Lower leg skin (tissue), 4 donors: ENCODE data around the gene EXOC6B. TPM values are rescaled to one million over a fixed set of nuclear protein-coding genes. Genes with fewer than 3 reads are reported as not detected.
"Not testable (repeated sequence)": the region's sequence is repeated elsewhere in the genome, so short reads cannot be mapped to it uniquely, and the experiment has no call there.

Experiments used
- DNase-seq, 2 donors: peaks; one replicate each; pipeline ENCODE4 v3.0.0-alpha.2; 2019; ENCODE audit warnings: low spot score in 2 of 2
- H3K4me3 ChIP-seq: fragments of 200-600 bp; sonication (generic); 2 replicates; pipeline ENCODE4 v1.5.1; 2017; ENCODE audit warnings: mild to moderate bottlenecking, low read depth; ENCODE audit not compliant: poor library complexity, severe bottlenecking
- POLR2A ChIP-seq, 2 donors: fragments of 450-650 bp; IDR thresholded peaks; one replicate each; pipeline ENCODE4 v1.6.1; 2016 to 2017; ENCODE audit warnings: antibody characterized with exemption in 2 of 2, mild to moderate bottlenecking in 1 of 2, moderate library complexity in 1 of 2
- WGBS, 2 donors: methylation state at CpG; one replicate each; pipeline ENCODE4 v1.1.5; 2018; 5-methylcytosine and 5-hydroxymethylcytosine counted together
- intact Hi-C: fragments of 100-400 bp; cut with DNase I; formaldehyde crosslinking; loops from one replicate; pipeline ENCODE4 v1.15.0; 2023; ENCODE audit warnings: low total_unique reads
- total RNA-seq, 4 donors: library from RNA; depleted of rRNA; stranded (reverse); fragments of >200 nt; gene quantifications; one replicate each; pipeline ENCODE4 v1.1.0, GENCODE V29; 2016
- TF ChIP-seq, protein P1 (sequence below), 3 donors: fragments of 450-650 bp; IDR thresholded peaks; one replicate each; pipeline ENCODE4 v1.5.1; 2016; ENCODE audit warnings: antibody characterized with exemption in 3 of 3, mild to moderate bottlenecking in 3 of 3, moderate library complexity in 2 of 3

EXOC6B gene
- total RNA-seq, 4 donors from 2014 or later = 85.8 to 164 (median 103) TPM

DNA sequence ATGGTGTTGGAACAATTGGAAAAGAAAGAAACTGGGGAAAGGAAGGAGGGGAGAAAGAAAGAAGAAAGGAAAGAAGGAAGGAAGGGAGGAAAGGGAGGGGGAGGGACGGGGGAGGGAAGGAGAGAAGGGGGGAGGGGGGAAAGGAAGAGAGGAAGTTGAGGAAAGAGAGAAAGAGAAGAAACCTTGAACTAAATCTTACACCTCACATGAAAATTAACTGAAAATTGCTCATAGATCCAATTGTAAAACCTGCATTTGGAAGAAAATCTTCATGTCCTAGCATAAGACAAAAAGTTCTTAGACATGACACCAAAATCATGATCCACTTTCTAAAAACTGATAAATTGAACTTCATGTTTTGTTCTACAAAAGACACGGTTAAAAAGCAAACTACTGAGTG, 163.8 kb downstream of the EXOC6B start:
- TF ChIP-seq, protein P1, sequence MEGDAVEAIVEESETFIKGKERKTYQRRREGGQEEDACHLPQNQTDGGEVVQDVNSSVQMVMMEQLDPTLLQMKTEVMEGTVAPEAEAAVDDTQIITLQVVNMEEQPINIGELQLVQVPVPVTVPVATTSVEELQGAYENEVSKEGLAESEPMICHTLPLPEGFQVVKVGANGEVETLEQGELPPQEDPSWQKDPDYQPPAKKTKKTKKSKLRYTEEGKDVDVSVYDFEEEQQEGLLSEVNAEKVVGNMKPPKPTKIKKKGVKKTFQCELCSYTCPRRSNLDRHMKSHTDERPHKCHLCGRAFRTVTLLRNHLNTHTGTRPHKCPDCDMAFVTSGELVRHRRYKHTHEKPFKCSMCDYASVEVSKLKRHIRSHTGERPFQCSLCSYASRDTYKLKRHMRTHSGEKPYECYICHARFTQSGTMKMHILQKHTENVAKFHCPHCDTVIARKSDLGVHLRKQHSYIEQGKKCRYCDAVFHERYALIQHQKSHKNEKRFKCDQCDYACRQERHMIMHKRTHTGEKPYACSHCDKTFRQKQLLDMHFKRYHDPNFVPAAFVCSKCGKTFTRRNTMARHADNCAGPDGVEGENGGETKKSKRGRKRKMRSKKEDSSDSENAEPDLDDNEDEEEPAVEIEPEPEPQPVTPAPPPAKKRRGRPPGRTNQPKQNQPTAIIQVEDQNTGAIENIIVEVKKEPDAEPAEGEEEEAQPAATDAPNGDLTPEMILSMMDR (IDR thresholded peaks at IDR 0.05) = no peak
- no peak for TF ChIP-seq POLR2A (IDR thresholded peaks at IDR 0.05)
- WGBS, 2 donors = 84 to 91% methylated on average over 2 of the region's 2 CpGs
- intact Hi-C loops = no loop called here

DNA sequence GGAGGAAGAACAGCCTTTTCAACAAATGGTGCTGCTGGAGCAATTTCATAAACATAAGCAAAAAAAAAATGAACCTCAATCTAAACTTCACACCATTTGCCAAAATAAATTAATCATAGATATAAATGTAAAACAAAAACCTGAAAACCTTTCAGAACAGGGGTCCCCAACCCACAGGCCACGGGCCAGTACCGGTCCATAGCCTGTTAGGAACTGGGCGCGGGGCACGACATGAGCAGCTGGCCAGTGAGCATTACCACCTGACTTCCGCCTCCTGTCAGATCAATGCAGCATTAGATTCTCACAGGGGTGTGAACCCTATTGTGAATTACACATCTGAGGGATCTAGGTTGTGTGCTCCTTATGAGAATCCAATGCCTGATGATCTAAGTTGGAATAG, 176.0 kb downstream of the EXOC6B start:
- no peak for DNase-seq
- WGBS, 2 donors = 98% methylated on average over 6 of the region's 6 CpGs
- intact Hi-C loops = loop anchor here (2.0 kb wide), 1 partner anchor 57 kb away; no protein-coding TSS in a partner anchor
- H3K4me3 ChIP-seq = no peak overlapping the region
- TF ChIP-seq POLR2A (IDR thresholded peaks at IDR 0.05) = no peak
- TF ChIP-seq, protein P1 (IDR thresholded peaks at IDR 0.05) = no peak

More for the DNA sequence above, 163.8 kb downstream of the EXOC6B start:
- no peak overlapping the region for H3K4me3 ChIP-seq
- DNase-seq = no peak

DNA sequence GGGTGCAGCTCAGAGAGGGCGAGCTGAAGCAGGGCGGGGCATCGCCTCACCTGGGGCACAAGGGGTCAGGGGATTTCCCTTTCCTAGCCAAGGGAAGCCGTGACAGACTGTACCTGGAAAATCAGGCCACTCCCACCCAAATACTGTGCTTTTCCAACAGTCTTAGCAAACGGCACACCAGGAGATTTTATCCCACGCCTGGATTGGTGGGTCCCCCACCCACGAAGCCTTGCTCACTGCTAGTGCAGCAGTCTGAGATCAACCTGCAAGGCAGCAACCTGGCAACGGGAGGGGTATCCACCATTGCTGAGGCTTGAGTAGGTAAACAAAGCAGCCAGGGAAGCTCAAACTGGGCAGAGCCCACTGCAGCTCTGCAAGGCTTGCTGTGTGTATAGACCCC, 184.6 kb downstream of the EXOC6B start:
- intact Hi-C loops, DNase-seq, H3K4me3 ChIP-seq: not testable (repeated sequence)
- WGBS, 2 donors = 94 to 96% methylated on average over 8 of the region's 8 CpGs

DNA sequence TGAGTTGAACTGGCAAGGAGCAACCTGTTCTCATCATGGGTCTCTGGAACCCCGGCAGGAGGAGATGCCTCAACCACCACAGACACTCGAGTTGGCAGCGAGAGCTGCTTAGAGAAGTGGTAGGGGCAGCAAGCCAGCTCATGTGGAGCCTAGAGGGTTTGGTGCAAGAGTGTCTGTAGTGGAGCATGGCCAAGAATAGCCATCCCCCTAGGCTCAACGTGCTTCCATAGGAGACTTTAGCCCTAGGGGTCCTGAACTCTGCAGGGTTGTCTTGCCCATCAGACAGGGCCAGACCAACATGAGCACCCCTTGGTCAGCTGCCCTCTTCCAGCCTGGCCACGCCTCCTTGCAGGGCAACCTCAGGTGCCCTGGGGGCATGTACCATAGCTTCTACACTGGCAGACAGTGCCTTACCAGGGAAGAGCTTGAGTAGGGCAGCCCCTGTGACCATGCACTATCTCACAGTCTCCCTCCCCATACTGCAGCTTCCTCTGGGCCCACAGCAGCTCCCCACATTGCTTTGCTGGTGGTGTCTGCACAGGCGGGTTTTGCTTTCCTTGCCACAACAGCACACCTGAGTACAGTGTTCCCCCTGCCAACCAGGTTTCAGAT, 187.1 kb downstream of the EXOC6B start:
- intact Hi-C loops = no loop called here
- no peak overlapping the region for H3K4me3 ChIP-seq
- DNase-seq = no peak
- WGBS, 2 donors = 76 to 84% methylated on average over 6 of the region's 6 CpGs
- TF ChIP-seq POLR2A (IDR thresholded peaks at IDR 0.05) = no peak

DNA sequence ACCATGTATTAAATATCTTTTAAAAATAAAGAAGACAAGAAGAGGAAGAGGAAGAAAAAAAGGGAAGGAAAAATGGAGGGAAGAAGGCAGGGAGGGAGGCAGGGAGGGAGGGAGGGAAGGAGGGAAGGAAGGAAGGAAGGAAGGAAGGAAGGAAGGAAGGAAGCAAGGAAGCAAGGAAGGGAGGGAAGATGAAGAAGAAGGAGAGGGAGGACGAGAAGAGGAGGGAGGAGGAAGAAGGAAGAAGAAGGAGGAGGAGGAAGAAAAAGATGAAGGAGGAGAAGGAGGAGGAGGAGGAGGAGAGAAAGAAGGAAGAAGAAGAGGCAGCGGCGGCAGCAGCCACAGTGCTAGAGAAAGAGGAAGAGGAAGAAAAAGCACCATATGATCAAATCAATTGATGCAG, 189.6 kb downstream of the EXOC6B start:
- intact Hi-C loops = no loop called here
- no peak for DNase-seq
- TF ChIP-seq POLR2A (IDR thresholded peaks at IDR 0.05) = no peak
- TF ChIP-seq, protein P1 (IDR thresholded peaks at IDR 0.05) = no peak
- H3K4me3 ChIP-seq = no peak overlapping the region
- 80 to 86% methylated on average over 3 of the region's 3 CpGs for WGBS, 2 donors

DNA sequence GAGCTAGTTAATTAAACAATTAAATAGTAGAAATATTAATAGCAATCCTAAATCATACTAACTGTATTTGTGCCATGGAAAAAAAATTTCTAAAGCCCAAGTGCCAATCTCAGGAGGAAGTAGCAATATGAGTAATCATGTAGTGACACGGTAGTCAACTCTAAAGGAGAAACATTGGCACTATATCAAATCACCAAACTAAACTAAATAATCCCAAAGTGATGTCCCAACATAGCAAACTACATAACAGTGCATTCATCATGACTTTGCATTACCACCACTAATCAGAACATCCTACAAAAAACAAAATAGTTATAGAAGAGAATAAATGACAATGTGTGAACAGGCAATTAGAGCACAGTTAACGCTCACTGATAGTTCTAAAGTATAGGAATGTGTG, 195.1 kb downstream of the EXOC6B start:
- 55 to 56% methylated on average over 2 of the region's 2 CpGs for WGBS, 2 donors
- H3K4me3 ChIP-seq = no peak overlapping the region
- no peak for DNase-seq
- intact Hi-C loops = no loop called here
- TF ChIP-seq, protein P1 (IDR thresholded peaks at IDR 0.05) = no peak
- TF ChIP-seq POLR2A (IDR thresholded peaks at IDR 0.05) = no peak

DNA sequence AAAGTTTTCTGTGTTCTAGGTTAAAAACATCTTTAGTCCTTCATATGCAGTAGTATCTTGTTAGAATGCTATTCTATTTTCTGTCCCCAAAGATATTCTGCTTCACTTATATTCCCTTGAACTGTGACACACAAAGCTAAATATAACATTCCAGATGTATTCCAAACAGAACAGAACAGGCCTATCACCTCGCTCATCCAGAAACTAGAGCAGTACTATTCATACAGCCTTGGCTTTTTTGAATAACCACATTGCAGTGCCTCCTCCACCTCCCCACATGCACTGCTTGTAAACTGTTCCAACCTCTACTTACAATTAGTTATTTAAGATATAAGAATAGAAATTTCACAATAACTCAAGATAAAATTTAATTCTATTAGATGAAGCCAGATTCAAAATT, 196.8 kb downstream of the EXOC6B start:
- 76 to 81% methylated on average over 1 of the region's 1 CpG for WGBS, 2 donors
- DNase-seq = no peak
- TF ChIP-seq, protein P1 (IDR thresholded peaks at IDR 0.05) = no peak
- no peak for TF ChIP-seq POLR2A (IDR thresholded peaks at IDR 0.05)
- intact Hi-C loops = no loop called here
- H3K4me3 ChIP-seq = no peak overlapping the region
